ENCODE measurements around the gene GARNL3.

- TF ChIP-seq CTCF (conservative IDR thresholded peaks at IDR 0.05; ENCODE audit: low read length) (no peak), EZH2phosphoT487 (IDR thresholded peaks at IDR 0.05; ENCODE audit: borderline replicate concordance, low read depth, low read length) (no peak)
Measured at GRCh38 chr9:127252410-127253318, 11.9 kb upstream of the GARNL3 start.

All from OCI-LY7 (cell line).